ENCODE measurements around the gene IGSF21.
A peak's percentile ranks its signal among the peaks of the same experiment; 100 is the strongest.

The IGSF21 gene

GRCh38 chr1:18232052-18232451 lies 124.5 kb downstream of the IGSF21 start:
- H3K27ac ChIP-seq = no peak overlapping the region
- no peak for TF ChIP-seq ZFX (IDR thresholded peaks at IDR 0.05)
- TF ChIP-seq CTCF (conservative IDR thresholded peaks at IDR 0.05) = peak; percentile 43

- no peak overlapping the region for H3K27ac ChIP-seq
- no peak for TF ChIP-seq ZFX (IDR thresholded peaks at IDR 0.05)
- no peak for TF ChIP-seq CTCF (conservative IDR thresholded peaks at IDR 0.05)
These were observed 125.7 kb downstream of the IGSF21 start for GRCh38 chr1:18233176-18233864.

GRCh38 chr1:18234790-18235242 lies 127.2 kb downstream of the IGSF21 start:
- TF ChIP-seq ZFX (IDR thresholded peaks at IDR 0.05) (no peak), CTCF (conservative IDR thresholded peaks at IDR 0.05) (peak; percentile 80)
- H3K27ac ChIP-seq = peak overlapping the region; percentile 8; the same call in 1 of the 2 replicates

- no peak overlapping the region for H3K27ac ChIP-seq
- no peak for TF ChIP-seq ZFX (IDR thresholded peaks at IDR 0.05)
These were observed 129.8 kb downstream of the IGSF21 start for GRCh38 chr1:18237371-18237770.

GRCh38 chr1:18238190-18238589 lies 130.6 kb downstream of the IGSF21 start:
- no peak for TF ChIP-seq CTCF (conservative IDR thresholded peaks at IDR 0.05)
- no peak for TF ChIP-seq ZFX (IDR thresholded peaks at IDR 0.05)
- no peak overlapping the region for H3K27ac ChIP-seq

GRCh38 chr1:18239671-18240070 lies 132.1 kb downstream of the IGSF21 start:
- no peak overlapping the region for H3K27ac ChIP-seq
- TF ChIP-seq CTCF (conservative IDR thresholded peaks at IDR 0.05) (no peak), ZFX (IDR thresholded peaks at IDR 0.05) (no peak)

GRCh38 chr1:18240906-18241305 lies 133.3 kb downstream of the IGSF21 start:
- no peak overlapping the region for H3K27ac ChIP-seq
- TF ChIP-seq CTCF (conservative IDR thresholded peaks at IDR 0.05) = no peak

- H3K27ac ChIP-seq = no peak overlapping the region
- TF ChIP-seq ZFX (IDR thresholded peaks at IDR 0.05) (no peak), CTCF (conservative IDR thresholded peaks at IDR 0.05) (no peak)
These were observed 134.3 kb downstream of the IGSF21 start for GRCh38 chr1:18241891-18242290.
